Natural killer cell (primary cell): ENCODE data around the gene PLSCR3. TPM values are rescaled to one million over a fixed set of nuclear protein-coding genes. Genes with fewer than 3 reads are reported as not detected.

Experiments
- ATAC-seq, 3 donors: fragments of 150-1000 bp in 2 of 3; fragments of 200-7000 bp in 1 of 3; cut with Tn5 transposase; 1 replicate in 1 of 3; 2 replicates in 2 of 3; pipeline ENCODE4 v1.10.0; 2021; ENCODE audit warnings: mild to moderate bottlenecking in 2 of 3, moderate library complexity in 2 of 3
- DNase-seq, 2 donors: peaks; one replicate each; pipeline versions ENCODE4 v3.0.0 to v3.0.0-alpha.2; 2013 to 2021; ENCODE audit warnings: mixed read lengths in 1 of 2
- H3K27ac ChIP-seq: one replicate; pipeline ENCODE4 v1.5.1; 2013; ENCODE audit warnings: mild to moderate bottlenecking, low read length
- H3K27me3 ChIP-seq: one replicate; pipeline ENCODE4 v1.6.1; 2013; ENCODE audit warnings: low read length; ENCODE audit not compliant: control insufficient read depth, insufficient read depth
- H3K36me3 ChIP-seq: one replicate; pipeline ENCODE4 v1.6.1; 2013; ENCODE audit warnings: low read length; ENCODE audit not compliant: control insufficient read depth, insufficient read depth
- H3K4me1 ChIP-seq: one replicate; pipeline ENCODE4 v1.6.1; 2013; ENCODE audit warnings: low read length; ENCODE audit not compliant: control insufficient read depth, insufficient read depth
- H3K4me3 ChIP-seq: one replicate; pipeline ENCODE4 v1.5.1; 2013; ENCODE audit warnings: low read length
- H3K9me3 ChIP-seq: one replicate; pipeline ENCODE4 v1.6.1; 2013; ENCODE audit warnings: low read length; ENCODE audit not compliant: control insufficient read depth, insufficient read depth
- H3K27ac Mint-ChIP-seq, 2 donors: one replicate each; pipeline ENCODE4 v1.8.0; 2022; ENCODE audit warnings: mild to moderate bottlenecking in 2 of 2, mixed read lengths in 2 of 2, moderate library complexity in 1 of 2
- H3K27me3 Mint-ChIP-seq, 2 donors: one replicate each; pipeline ENCODE4 v1.8.0; 2022; ENCODE audit warnings: low read depth in 2 of 2, mixed read lengths in 2 of 2
- H3K36me3 Mint-ChIP-seq: one replicate; pipeline ENCODE4 v1.8.0; 2022; ENCODE audit warnings: mixed read lengths
- H3K4me1 Mint-ChIP-seq, 2 donors: one replicate each; pipeline ENCODE4 v1.8.0; 2022; ENCODE audit warnings: mixed read lengths in 2 of 2
- H3K4me3 Mint-ChIP-seq: one replicate; pipeline ENCODE4 v1.8.0; 2022; ENCODE audit warnings: mild to moderate bottlenecking, moderate library complexity, mixed read lengths
- H3K9me3 Mint-ChIP-seq, 2 donors: one replicate each; pipeline ENCODE4 v1.8.0; 2022; ENCODE audit warnings: mixed read lengths in 2 of 2
- WGBS: methylation state at CpG from one replicate; pipeline ENCODE4 v1.1.7; 2013; ENCODE audit warnings: missing lambda C conversion rate; ENCODE audit not compliant: insufficient coverage; 5-methylcytosine and 5-hydroxymethylcytosine counted together
- intact Hi-C: fragments of 100-400 bp; cut with micrococcal nuclease; formaldehyde crosslinking; loops from one replicate; pipeline ENCODE4 v1.14.2; 2022
- total RNA-seq, 4 donors: library from RNA; stranded (reverse); fragments of 120-200 nt in 1 of 4; gene quantifications; one replicate each; pipeline versions ENCODE4 v1.2.3 to v1.2.4, GENCODE V29; 2013 to 2022
- TF ChIP-seq, protein P1 (sequence below): fragments of 200-600 bp; IDR thresholded peaks from one replicate; pipeline ENCODE4 v1.8.0; 2022; ENCODE audit warnings: antibody characterized with exemption

Gene PLSCR3
- total RNA-seq, 3 donors from 2014 or later (not counting 1 experiment from before 2014, with no cell fraction given) = 38.2 to 57.8 (median 47.0) TPM

DNA sequence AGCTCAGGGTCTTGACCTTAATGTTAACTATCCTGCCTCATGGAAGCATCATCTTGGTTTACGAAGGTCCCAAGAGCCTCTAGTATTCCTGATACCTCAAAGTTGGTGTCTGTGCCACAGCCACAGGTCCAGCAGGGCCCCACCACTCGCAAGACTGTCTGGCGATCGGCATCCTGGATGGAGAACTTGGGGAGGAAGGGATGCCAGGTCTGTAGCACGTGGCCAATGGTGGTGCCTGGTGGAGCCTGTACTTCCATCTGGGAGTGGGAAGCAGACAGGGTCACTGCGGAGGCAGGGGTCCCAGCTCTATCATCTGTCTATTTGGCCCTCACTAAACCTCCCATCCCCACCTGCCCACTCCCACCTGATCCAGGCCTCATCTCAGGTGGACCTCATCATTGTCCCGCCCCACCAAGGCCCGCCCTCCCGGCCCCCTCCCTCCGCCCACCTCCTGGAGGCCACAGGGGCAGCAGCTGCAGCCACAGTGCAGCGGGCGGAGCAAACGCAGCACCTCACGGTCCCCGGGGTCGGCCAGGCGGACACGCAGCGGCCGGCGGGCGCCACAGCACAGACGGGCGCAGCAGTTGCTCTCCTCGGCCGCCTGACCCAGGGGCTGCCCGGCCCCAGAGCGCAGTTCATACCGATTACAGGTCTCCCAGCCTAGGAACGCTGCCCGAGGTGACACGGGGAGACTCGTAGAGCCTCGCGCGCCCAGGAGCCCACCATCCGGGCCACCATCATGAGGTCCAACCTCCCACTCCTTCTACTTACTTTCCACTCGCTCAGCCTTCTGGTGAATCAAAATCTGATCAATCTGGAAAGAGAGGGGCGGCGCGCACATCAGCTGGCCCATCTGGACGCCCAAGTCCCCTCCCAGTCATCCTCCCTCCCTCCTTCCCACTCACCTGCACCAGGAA is 1.4 kb downstream of the PLSCR3 start:
- 91% methylated on average over 40 of the region's 42 CpGs for WGBS
- H3K27ac Mint-ChIP-seq = peak overlapping the region; percentile 91

DNA sequence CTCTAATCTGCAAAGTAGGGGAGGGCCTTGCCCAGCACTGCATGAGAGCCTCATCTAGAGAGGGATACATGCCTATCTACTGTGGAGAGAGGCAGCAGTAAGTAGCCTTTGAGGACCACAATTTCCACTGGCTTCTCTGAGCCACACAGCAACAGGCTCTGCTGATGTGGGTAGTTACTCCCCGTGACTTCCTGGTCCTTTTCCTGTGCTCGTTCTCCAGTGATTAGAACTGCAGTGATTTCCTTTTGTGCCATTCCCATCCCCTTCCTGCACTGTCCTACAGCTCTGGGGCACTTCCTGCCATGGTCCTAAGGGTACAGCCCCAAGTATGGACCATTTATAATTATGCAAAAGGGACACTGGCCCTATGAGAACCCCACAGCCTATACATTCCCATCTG is 3.0 kb downstream of the PLSCR3 start:
- H3K4me3 Mint-ChIP-seq = no peak overlapping the region
- WGBS = 70% methylated on average over 2 of the region's 2 CpGs
- peaks cover 9 to 20% of the 10 kb centered on the region in 2 donors for H3K4me1 Mint-ChIP-seq
- H3K27me3 Mint-ChIP-seq = no peaks in the 10 kb centered on the region
- intact Hi-C loops = no loop called here
- TF ChIP-seq, protein P1, sequence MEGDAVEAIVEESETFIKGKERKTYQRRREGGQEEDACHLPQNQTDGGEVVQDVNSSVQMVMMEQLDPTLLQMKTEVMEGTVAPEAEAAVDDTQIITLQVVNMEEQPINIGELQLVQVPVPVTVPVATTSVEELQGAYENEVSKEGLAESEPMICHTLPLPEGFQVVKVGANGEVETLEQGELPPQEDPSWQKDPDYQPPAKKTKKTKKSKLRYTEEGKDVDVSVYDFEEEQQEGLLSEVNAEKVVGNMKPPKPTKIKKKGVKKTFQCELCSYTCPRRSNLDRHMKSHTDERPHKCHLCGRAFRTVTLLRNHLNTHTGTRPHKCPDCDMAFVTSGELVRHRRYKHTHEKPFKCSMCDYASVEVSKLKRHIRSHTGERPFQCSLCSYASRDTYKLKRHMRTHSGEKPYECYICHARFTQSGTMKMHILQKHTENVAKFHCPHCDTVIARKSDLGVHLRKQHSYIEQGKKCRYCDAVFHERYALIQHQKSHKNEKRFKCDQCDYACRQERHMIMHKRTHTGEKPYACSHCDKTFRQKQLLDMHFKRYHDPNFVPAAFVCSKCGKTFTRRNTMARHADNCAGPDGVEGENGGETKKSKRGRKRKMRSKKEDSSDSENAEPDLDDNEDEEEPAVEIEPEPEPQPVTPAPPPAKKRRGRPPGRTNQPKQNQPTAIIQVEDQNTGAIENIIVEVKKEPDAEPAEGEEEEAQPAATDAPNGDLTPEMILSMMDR = no peak
- no peak overlapping the region for H3K27ac Mint-ChIP-seq
- no peak for DNase-seq
- H3K9me3 ChIP-seq = no peaks in the 10 kb centered on the region
- no peak overlapping the region for H3K4me3 ChIP-seq
- no peaks in the 10 kb centered on the region for H3K9me3 Mint-ChIP-seq
- no peaks in the 10 kb centered on the region for H3K36me3 Mint-ChIP-seq
- H3K36me3 ChIP-seq = peaks cover 45% of the 10 kb centered on the region
- ATAC-seq = no peak
- no peaks in the 10 kb centered on the region for H3K27me3 ChIP-seq
- H3K4me1 ChIP-seq = peaks cover 20% of the 10 kb centered on the region
- H3K27ac ChIP-seq = no peak overlapping the region

More for the DNA sequence above, 1.4 kb downstream of the PLSCR3 start:
- Mint-ChIP-seq H3K9me3 (no peaks in the 10 kb centered on the region), H3K27me3 (no peaks in the 10 kb centered on the region), H3K4me1 (peaks cover 9 to 20% of the 10 kb centered on the region in 2 donors), H3K36me3 (no peaks in the 10 kb centered on the region), H3K4me3 (peak overlapping the region; percentile 79)
- TF ChIP-seq, protein P1 = no peak
- peak overlapping the region; percentile 93 for H3K4me3 ChIP-seq
- peak overlapping the region; percentile 64 for H3K27ac ChIP-seq
- ATAC-seq (no peak), DNase-seq (no peak)
- H3K27me3 ChIP-seq = no peaks in the 10 kb centered on the region
- peaks cover 44% of the 10 kb centered on the region for H3K36me3 ChIP-seq
- intact Hi-C loops = no loop called here
- peaks cover 20% of the 10 kb centered on the region for H3K4me1 ChIP-seq
- no peaks in the 10 kb centered on the region for H3K9me3 ChIP-seq

DNA sequence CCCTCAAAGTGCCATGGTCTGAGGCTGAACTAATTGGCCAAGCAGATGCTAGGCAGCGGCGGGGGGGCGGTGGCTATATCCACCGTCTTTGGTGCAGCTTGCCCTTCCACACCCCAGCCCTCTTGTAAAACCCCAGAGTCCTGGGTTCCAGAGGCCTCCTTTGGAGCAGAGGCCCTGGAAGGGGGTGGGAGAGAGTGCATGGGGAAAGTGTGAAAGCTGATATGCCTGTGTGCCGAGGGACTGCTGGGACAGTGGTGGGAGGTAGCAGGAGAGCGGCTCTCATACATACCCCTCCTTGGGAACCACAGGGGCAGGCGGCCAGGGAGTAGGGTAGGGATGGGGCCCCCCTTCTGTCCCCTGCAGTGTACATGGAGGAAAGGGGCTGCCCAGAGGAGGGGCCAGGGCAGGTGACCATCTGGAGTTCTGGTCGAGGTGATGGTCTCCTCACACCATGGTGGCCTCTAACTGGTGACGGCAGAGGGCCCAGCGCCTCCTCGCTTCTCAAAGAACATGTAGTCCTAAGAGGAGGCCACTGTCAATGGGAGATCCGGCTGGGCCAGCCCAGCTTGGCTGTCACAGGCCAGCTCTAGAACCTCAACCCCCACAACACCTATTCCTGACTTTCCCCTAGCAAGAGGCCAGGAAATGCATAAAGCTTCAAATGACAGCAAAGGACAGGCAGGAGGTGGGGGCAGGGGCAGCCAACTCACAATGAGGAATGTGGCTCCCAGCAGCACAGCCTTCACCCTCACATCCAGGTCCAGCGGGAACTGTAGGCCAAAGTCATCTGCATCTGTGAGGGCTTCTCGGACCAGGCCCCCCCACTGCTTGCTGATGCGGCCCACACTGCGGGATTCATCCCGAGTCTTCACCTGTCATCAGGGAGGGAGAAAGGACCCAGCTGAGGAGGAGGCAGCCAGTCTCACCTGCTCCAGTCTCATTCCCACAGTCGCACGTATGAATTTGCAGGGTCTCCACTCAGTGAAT is 4.1 kb downstream of the PLSCR3 start:
- ATAC-seq = no peak
- Histone ChIP-seq H3K4me1 (peaks cover 17% of the 10 kb centered on the region), H3K9me3 (no peaks in the 10 kb centered on the region), H3K4me3 (no peak overlapping the region), H3K36me3 (peaks cover 45% of the 10 kb centered on the region), H3K27ac (no peak overlapping the region), H3K27me3 (no peaks in the 10 kb centered on the region)
- Mint-ChIP-seq H3K4me1 (peaks cover 9 to 19% of the 10 kb centered on the region in 2 donors), H3K4me3 (no peak overlapping the region), H3K27me3 (no peaks in the 10 kb centered on the region), H3K27ac (no peak overlapping the region), H3K36me3 (no peaks in the 10 kb centered on the region), H3K9me3 (no peaks in the 10 kb centered on the region)
- TF ChIP-seq, protein P1 = no peak
- WGBS = 98% methylated on average over 18 of the region's 19 CpGs
- no peak for DNase-seq
- intact Hi-C loops = no loop called here
